IPS-15b (cell line): ENCODE measurements around the gene SNX30.

Source experiments
- H3K27me3 ChIP-seq: one replicate; pipeline ENCODE4 v1.6.1; 2013; ENCODE audit warnings: low read length; ENCODE audit not compliant: control insufficient read depth, insufficient read depth
- H3K36me3 ChIP-seq: one replicate; pipeline ENCODE4 v1.6.1; 2013; ENCODE audit warnings: low read length; ENCODE audit not compliant: control insufficient read depth, insufficient read depth
- H3K4me1 ChIP-seq: one replicate; pipeline ENCODE4 v1.6.1; 2013; ENCODE audit warnings: mild to moderate bottlenecking, low read length; ENCODE audit not compliant: control insufficient read depth, insufficient read depth
- H3K4me3 ChIP-seq: one replicate; pipeline ENCODE4 v1.5.1; 2013; ENCODE audit warnings: low read depth, low read length
- H3K9ac ChIP-seq: one replicate; pipeline ENCODE4 v1.6.1; 2013; ENCODE audit warnings: low read depth, mild to moderate bottlenecking, low read length
- H3K9me3 ChIP-seq: one replicate; pipeline ENCODE4 v1.6.1; 2013; ENCODE audit warnings: mild to moderate bottlenecking, low read length; ENCODE audit not compliant: control insufficient read depth, insufficient read depth

SNX30 gene

GRCh38 chr9:112854657-112855056 lies 104.1 kb downstream of the SNX30 start:
- Histone ChIP-seq H3K36me3 (peaks cover 13% of the 10 kb centered on the region), H3K27me3 (no peaks in the 10 kb centered on the region), H3K9ac (no peak overlapping the region), H3K4me1 (no peaks in the 10 kb centered on the region), H3K9me3 (no peaks in the 10 kb centered on the region), H3K4me3 (no peak overlapping the region)

GRCh38 chr9:112856200-112856599 lies 105.6 kb downstream of the SNX30 start:
- Histone ChIP-seq H3K9ac (no peak overlapping the region), H3K4me3 (no peak overlapping the region), H3K27me3 (no peaks in the 10 kb centered on the region), H3K9me3 (no peaks in the 10 kb centered on the region), H3K4me1 (no peaks in the 10 kb centered on the region), H3K36me3 (peaks cover 9% of the 10 kb centered on the region)

GRCh38 chr9:112856843-112857242 lies 106.3 kb downstream of the SNX30 start:
- Histone ChIP-seq H3K9me3 (no peaks in the 10 kb centered on the region), H3K4me3 (no peak overlapping the region), H3K4me1 (no peaks in the 10 kb centered on the region), H3K9ac (no peak overlapping the region), H3K27me3 (no peaks in the 10 kb centered on the region), H3K36me3 (peaks cover 7% of the 10 kb centered on the region)

- no peak overlapping the region for H3K9ac ChIP-seq
- no peaks in the 10 kb centered on the region for H3K27me3 ChIP-seq
- no peak overlapping the region for H3K4me3 ChIP-seq
- H3K9me3 ChIP-seq = no peaks in the 10 kb centered on the region
- H3K36me3 ChIP-seq = peaks cover 7% of the 10 kb centered on the region
- H3K4me1 ChIP-seq = no peaks in the 10 kb centered on the region
Measured at GRCh38 chr9:112858005-112858404, 107.4 kb downstream of the SNX30 start.

- Histone ChIP-seq H3K9ac (no peak overlapping the region), H3K4me1 (no peaks in the 10 kb centered on the region)
Measured at GRCh38 chr9:112858625-112859147, 108.1 kb downstream of the SNX30 start.

GRCh38 chr9:112860451-112860850 lies 109.9 kb downstream of the SNX30 start:
- no peaks in the 10 kb centered on the region for H3K9me3 ChIP-seq
- no peak overlapping the region for H3K9ac ChIP-seq
- H3K4me3 ChIP-seq = no peak overlapping the region
- H3K36me3 ChIP-seq = peaks cover 6% of the 10 kb centered on the region
- no peaks in the 10 kb centered on the region for H3K27me3 ChIP-seq
- no peaks in the 10 kb centered on the region for H3K4me1 ChIP-seq

More at GRCh38 chr9:112858625-112859147, 108.1 kb downstream of the SNX30 start:
- Histone ChIP-seq H3K4me3 (no peak overlapping the region), H3K9me3 (no peaks in the 10 kb centered on the region), H3K27me3 (no peaks in the 10 kb centered on the region), H3K36me3 (peaks cover 7% of the 10 kb centered on the region)

GRCh38 chr9:112861155-112861554 lies 110.6 kb downstream of the SNX30 start:
- H3K9me3 ChIP-seq = no peaks in the 10 kb centered on the region
- H3K27me3 ChIP-seq = no peaks in the 10 kb centered on the region
- peaks cover 6% of the 10 kb centered on the region for H3K36me3 ChIP-seq
- H3K9ac ChIP-seq = no peak overlapping the region
- H3K4me3 ChIP-seq = no peak overlapping the region
- no peaks in the 10 kb centered on the region for H3K4me1 ChIP-seq

- Histone ChIP-seq H3K4me3 (no peak overlapping the region), H3K9ac (no peak overlapping the region), H3K9me3 (no peaks in the 10 kb centered on the region), H3K4me1 (no peaks in the 10 kb centered on the region), H3K27me3 (no peaks in the 10 kb centered on the region), H3K36me3 (peaks cover 4% of the 10 kb centered on the region)
Measured at GRCh38 chr9:112861638-112862555, 111.3 kb downstream of the SNX30 start.

GRCh38 chr9:112863214-112863613 lies 112.7 kb downstream of the SNX30 start:
- peaks cover 4% of the 10 kb centered on the region for H3K36me3 ChIP-seq
- no peak overlapping the region for H3K4me3 ChIP-seq
- H3K27me3 ChIP-seq = no peaks in the 10 kb centered on the region
- peaks cover 4% of the 10 kb centered on the region for H3K4me1 ChIP-seq
- no peak overlapping the region for H3K9ac ChIP-seq
- H3K9me3 ChIP-seq = no peaks in the 10 kb centered on the region

- peaks cover 8% of the 10 kb centered on the region for H3K36me3 ChIP-seq
- H3K4me3 ChIP-seq = no peak overlapping the region
- no peaks in the 10 kb centered on the region for H3K9me3 ChIP-seq
- H3K4me1 ChIP-seq = peaks cover 4% of the 10 kb centered on the region
- no peak overlapping the region for H3K9ac ChIP-seq
- no peaks in the 10 kb centered on the region for H3K27me3 ChIP-seq
Measured at GRCh38 chr9:112863746-112864145, 113.2 kb downstream of the SNX30 start.

- no peaks in the 10 kb centered on the region for H3K27me3 ChIP-seq
- H3K4me3 ChIP-seq = no peak overlapping the region
- H3K36me3 ChIP-seq = peaks cover 9% of the 10 kb centered on the region
- H3K4me1 ChIP-seq = peaks cover 4% of the 10 kb centered on the region
- no peaks in the 10 kb centered on the region for H3K9me3 ChIP-seq
- no peak overlapping the region for H3K9ac ChIP-seq
Measured at GRCh38 chr9:112864403-112864802, 113.8 kb downstream of the SNX30 start.

- Histone ChIP-seq H3K4me1 (peaks cover 4% of the 10 kb centered on the region), H3K9me3 (no peaks in the 10 kb centered on the region), H3K4me3 (no peak overlapping the region), H3K9ac (no peak overlapping the region), H3K36me3 (peaks cover 9% of the 10 kb centered on the region), H3K27me3 (no peaks in the 10 kb centered on the region)
Measured at GRCh38 chr9:112864982-112865381, 114.4 kb downstream of the SNX30 start.
